ENCODE measurements around the gene BRSK2. TPM values are rescaled to one million over a fixed set of nuclear protein-coding genes. Genes with fewer than 3 reads are reported as not detected.

The BRSK2 gene
- total RNA-seq, 1 experiment from 2014 or later: 0.55 TPM

DNA sequence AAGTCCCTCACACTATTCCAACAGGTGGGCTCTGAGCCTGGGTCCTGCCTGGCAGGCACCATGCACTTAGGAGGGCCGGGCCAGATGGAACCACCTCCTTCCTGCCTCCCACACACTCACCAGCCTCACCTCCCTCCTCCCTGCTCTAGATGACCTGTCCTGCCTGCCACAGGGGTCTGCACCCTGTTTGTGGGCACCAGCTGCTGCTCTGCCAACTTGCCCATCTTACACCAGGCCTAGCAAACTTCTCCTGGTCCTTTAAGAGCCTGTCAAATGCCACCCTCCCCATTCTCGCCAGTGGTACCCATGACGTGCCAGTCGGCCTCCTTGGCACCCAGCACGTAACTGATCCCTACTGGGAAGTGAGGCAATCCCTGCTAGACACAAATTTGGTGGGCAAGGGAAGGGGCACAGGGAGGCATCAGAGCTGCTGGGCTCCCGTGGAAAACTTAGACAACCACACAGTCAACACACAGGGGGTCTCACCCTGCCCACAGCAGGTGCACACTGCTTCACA is 93.8 kb downstream of the BRSK2 start:
- DNase-seq (ENCODE audit: low read depth in 1 of 2, low spot score in 2 of 2): no peak
- Histone ChIP-seq H3K4me3 (no peak overlapping the region), H3K27ac (no peak overlapping the region), H3K27me3 (replicated peaks) (no peaks in the 10 kb centered on the region), H3K4me1 (replicated peaks) (peaks cover 7% of the 10 kb centered on the region), H3K9me3 (replicated peaks) (no peaks in the 10 kb centered on the region), H3K36me3 (no peaks in the 10 kb centered on the region)

DNA sequence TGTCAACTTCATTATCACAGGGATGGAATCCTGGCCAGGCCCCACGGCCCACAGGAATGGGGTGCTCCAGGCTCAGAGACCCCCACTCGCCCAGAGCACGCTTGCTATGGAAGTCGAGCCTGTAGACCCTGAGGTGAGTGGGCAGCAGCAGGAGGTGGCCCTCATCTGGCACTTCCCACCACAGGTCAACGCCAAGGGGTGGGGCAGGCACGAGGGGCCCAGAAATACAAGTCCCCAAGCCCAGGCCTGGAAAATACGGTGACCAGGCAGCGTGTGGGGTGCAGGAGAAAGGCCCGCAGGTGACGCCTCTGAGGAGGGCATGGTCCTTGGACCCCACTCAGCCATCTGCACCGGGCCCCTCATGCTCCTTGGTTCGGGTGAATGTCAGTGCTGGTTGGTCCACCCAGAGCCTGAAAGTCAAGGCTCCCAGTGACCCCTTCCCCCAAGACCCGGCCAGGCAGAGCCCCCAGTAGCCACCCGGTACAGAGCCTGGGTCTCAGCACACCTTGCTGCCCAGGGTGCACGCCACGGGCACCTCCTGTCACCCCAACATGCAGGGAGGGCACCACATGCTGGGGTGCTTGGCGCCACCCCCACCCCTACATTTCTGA is 94.4 kb downstream of the BRSK2 start:
- no peaks in the 10 kb centered on the region for H3K27me3 ChIP-seq (replicated peaks)
- peaks cover 7% of the 10 kb centered on the region for H3K4me1 ChIP-seq (replicated peaks)
- H3K27ac ChIP-seq: no peak overlapping the region
- H3K36me3 ChIP-seq: no peaks in the 10 kb centered on the region
- no peak for DNase-seq (ENCODE audit: low read depth in 1 of 2, low spot score in 2 of 2)
- H3K4me3 ChIP-seq: no peak overlapping the region
- no peaks in the 10 kb centered on the region for H3K9me3 ChIP-seq (replicated peaks)

DNA sequence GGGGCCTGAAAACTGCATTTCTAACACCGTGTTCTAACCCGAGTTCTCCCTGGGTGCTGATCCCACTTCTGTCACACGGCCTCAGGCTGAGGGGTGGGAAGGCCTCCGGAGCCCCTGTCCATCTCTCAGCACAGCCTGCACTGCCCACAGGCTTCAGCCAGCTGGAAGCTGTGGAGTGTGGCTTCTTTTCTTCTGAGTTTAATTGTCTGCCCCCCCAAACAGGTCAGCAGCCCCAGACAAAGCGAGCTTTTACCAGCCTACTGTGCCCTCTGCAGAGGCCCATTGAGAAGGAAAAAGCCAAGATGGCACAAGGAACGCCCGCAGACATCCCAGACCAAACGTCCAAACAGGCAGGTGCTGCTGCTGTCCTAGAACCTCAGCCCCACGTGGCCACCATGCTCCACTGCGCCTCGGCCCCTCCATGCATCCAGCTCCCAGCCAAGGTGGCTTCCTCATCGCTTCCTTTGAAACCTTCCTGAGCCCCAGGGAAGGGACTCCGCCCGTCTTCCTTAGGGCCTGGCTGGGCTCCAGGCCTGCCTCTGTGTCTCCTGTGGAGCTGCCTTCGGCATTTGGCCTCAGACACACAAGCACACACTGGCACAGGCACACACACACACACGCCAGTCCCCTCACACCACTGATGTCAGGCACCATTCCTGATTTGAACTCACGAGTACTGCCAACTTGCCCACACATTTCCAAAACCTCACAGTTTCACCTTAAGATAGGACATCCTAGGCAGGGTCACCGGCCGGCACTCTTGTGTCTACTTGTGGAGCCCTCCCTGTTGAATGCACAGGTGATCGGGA is 95.2 kb downstream of the BRSK2 start:
- no peaks in the 10 kb centered on the region for H3K36me3 ChIP-seq
- no peaks in the 10 kb centered on the region for H3K27me3 ChIP-seq (replicated peaks)
- H3K27ac ChIP-seq: no peak overlapping the region
- H3K4me3 ChIP-seq: no peak overlapping the region
- H3K9me3 ChIP-seq (replicated peaks): no peaks in the 10 kb centered on the region
- no peak for DNase-seq (ENCODE audit: low read depth in 1 of 2, low spot score in 2 of 2)
- peaks cover 7% of the 10 kb centered on the region for H3K4me1 ChIP-seq (replicated peaks)

DNA sequence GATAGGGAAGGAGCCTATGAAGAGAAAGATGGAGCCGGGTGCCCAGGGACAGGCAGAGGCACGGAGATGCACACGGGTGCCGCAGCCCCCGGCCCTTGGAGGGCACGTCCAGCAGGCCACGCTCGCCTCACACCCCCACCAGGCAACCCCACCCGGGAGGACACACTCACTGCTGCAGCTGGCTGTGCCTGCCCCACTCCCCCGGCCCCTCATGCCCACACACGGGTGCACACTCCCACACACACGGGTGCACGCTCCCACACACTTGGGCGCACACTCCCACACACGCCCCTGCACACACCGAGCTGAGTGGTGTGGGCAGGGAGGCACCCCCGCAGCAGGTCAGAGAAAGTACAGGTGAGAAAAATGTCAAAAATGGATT is 95.8 kb downstream of the BRSK2 start:
- no peak for DNase-seq (ENCODE audit: low read depth in 1 of 2, low spot score in 2 of 2)
- Histone ChIP-seq H3K4me3 (no peak overlapping the region), H3K36me3 (no peaks in the 10 kb centered on the region), H3K27ac (no peak overlapping the region), H3K9me3 (replicated peaks) (no peaks in the 10 kb centered on the region), H3K4me1 (replicated peaks) (peaks cover 7% of the 10 kb centered on the region), H3K27me3 (replicated peaks) (no peaks in the 10 kb centered on the region)

DNA sequence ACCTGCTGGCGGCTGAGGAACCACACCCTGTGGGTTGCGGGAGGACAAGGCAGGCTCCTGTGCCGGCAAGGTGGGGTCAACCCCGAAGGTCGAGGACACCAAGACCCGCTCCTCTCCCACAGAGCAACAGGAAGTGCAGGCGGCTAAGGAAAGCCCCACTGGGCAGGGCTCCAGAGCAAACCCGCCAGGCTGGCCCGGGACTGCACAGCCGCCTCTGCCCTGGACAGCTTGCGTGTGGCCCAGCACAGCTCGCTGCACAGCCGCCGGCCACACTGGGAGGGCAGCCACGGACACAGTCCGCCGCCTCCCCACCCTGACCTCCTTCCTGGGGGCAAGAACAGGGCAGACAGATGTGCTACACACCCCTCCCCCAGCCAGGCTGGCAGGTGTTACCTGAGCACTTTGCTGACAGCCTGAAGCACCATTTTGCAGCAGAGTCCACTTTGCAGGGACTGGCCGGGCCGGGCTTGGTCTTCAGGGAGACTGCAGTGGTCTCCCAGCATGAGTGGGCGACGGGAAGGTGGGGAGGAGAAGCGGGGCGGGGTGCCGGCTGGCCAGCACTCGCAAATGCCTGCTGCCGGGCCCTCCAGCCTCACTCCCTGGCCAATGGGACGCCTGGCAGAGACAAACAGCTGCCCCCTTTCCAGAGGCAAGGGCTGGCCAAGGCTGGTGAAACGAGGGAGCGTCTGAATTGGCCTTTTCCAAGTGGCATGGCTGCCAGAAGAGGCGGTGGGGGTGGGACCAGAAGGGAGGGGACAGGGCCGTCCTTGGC is 96.5 kb downstream of the BRSK2 start, which contains the start of gene MOB2:
Gene MOB2 (minus strand): TSS at position 726 of the 772 bp plus-strand sequence. CDS start 223 bp downstream, at position 503.
- peak in 1 of 2 experiments; percentile 5 for DNase-seq (ENCODE audit: low read depth in 1 of 2, low spot score in 2 of 2)
- H3K4me3 ChIP-seq: no peak within 1 kb of the TSS

DNA sequence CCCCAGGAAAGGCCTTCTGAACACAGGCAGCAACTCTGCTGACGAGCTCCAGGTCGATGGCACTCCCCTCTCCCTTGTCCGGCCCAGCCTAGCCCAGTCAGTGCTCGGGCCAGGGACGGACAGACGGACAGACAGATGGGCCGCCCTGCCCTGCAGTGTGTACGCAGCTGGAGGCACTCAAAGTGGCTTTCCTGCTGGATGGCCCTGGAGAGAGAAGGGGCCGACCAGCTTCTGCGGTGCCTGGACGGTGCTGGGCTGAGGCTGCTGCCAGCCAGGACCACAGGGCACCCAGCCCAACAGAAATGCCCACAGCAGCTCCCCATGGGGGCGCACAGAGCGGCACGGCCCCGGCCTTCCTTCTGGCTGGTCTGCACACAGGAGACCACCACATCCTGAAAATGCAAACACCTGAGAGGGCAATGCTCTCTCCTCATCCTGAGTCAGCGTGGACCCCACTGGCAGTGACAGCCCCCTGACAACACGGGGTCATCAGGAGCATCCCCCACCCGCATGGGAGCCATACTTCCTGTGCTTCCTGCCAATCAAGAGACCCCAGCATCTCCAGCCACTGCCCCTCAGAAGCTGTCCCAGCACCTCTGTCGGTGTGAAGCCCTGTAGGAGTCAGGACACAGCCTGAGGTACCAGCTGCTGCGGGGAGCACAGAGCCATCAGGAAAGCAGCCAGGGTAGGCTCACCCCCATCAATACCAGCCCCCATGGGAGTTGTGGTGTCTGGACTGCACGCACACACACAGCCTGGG is 97.5 kb downstream of the BRSK2 start:
- Histone ChIP-seq H3K9me3 (replicated peaks) (no peaks in the 10 kb centered on the region), H3K27me3 (replicated peaks) (no peaks in the 10 kb centered on the region), H3K27ac (no peak overlapping the region), H3K4me3 (no peak overlapping the region), H3K4me1 (replicated peaks) (peaks cover 7% of the 10 kb centered on the region), H3K36me3 (no peaks in the 10 kb centered on the region)
- DNase-seq (ENCODE audit: low read depth in 1 of 2, low spot score in 2 of 2): no peak

More for the DNA sequence above, 96.5 kb downstream of the BRSK2 start, which contains the start of gene MOB2:
- Histone ChIP-seq H3K27me3 (replicated peaks) (no peaks in the 10 kb centered on the region), H3K27ac (no peak within 1 kb of the TSS), H3K9me3 (replicated peaks) (no peaks in the 10 kb centered on the region), H3K36me3 (no peaks in the 10 kb centered on the region), H3K4me1 (replicated peaks) (peaks cover 7% of the 10 kb centered on the region)

DNA sequence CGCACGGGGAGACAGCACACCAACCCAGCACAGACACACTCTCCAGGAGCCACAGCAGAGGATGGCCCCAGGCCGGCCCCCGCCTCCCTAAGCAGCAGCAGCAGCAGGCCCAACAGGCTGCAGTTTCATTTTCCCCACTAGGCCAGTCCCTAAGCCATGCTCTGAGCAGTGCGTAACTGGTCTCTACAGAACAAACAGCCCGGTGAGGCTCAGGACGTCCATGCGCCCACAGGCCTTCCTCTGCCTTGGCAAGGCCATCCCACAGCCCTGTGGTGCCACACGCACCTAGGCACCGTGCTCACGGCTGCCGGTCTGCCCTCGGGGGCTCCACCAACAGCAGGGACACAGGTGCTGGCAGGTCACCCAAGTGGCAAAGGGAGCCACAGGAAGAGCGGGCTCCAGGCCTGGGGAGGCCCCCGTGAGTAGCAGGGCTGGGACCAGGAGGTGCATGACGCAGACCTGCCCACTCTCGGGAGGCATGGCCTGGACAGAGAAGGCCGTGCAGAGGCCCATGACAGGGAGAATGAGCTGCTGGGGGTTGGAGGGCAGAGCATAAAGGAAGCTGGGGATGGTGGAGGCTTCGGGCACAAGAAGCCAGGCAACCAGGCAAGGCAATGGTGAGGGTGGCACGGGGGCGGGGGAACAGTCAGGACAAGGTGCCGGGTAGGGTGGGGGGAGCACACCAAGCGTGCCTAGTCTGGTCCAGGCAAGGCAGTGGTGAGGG is 98.3 kb downstream of the BRSK2 start:
- Histone ChIP-seq H3K4me3 (no peak overlapping the region), H3K27me3 (replicated peaks) (no peaks in the 10 kb centered on the region), H3K36me3 (no peaks in the 10 kb centered on the region), H3K27ac (no peak overlapping the region), H3K9me3 (replicated peaks) (no peaks in the 10 kb centered on the region), H3K4me1 (replicated peaks) (peaks cover 7% of the 10 kb centered on the region)
- DNase-seq (ENCODE audit: low read depth in 1 of 2, low spot score in 2 of 2): no peak

DNA sequence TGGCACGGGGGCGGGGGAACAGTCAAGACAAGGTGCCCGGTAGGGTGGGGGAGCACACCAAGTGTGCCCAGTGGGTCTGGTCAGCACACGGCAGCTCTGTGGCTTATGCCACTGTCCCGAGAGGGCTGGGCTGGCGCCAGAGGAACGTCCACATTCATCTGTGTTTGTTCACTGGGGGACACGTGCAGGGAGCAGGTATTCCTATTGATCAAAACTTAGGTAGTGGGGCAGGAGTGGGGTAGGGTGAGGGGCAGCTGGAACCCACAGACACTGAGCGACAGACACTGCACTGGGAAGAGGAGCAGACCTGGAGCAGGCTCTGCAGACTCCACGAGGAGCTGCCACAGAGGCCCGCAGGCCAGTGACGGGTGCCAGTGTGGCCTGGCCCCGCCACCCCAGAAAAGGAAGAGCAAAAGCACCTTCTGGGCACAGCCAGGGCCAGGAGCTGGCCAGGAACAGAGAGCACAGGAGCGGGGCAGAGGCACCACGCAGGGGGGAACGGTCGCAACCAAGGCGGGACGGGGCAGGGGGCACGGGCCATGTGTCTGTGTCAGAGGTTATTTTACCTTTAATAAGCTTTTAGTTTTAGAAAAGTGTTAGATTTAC is 98.9 kb downstream of the BRSK2 start:
- no peaks in the 10 kb centered on the region for H3K27me3 ChIP-seq (replicated peaks)
- no peak overlapping the region for H3K4me3 ChIP-seq
- no peak overlapping the region for H3K27ac ChIP-seq
- no peaks in the 10 kb centered on the region for H3K36me3 ChIP-seq
- H3K9me3 ChIP-seq (replicated peaks): no peaks in the 10 kb centered on the region
- peaks cover 7% of the 10 kb centered on the region for H3K4me1 ChIP-seq (replicated peaks)
- no peak for DNase-seq (ENCODE audit: low read depth in 1 of 2, low spot score in 2 of 2)

DNA sequence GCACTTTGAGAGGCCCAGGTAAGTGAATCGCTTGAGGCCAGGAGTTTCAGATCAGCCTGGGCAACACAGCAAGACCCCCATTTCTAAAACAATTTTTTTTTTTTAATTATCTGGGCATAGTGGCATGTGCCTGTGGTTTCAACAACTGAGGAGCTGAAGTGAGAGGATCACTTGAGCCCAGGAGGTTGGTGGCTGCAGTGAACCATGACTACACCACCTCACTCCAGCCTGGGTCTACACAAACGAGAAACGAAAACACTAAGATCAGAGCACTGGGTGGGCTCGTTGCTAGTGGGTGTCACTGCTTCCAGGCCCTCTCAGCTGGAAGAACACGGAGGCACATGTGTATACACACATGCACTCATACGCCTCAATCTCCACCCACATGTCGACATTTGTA is 100.9 kb downstream of the BRSK2 start:
- Histone ChIP-seq H3K4me3 (no peak overlapping the region), H3K36me3 (no peaks in the 10 kb centered on the region), H3K27ac (no peak overlapping the region), H3K4me1 (replicated peaks) (peaks cover 7% of the 10 kb centered on the region), H3K27me3 (replicated peaks) (no peaks in the 10 kb centered on the region), H3K9me3 (replicated peaks) (no peaks in the 10 kb centered on the region)
- no peak for DNase-seq (ENCODE audit: low read depth in 1 of 2, low spot score in 2 of 2)

DNA sequence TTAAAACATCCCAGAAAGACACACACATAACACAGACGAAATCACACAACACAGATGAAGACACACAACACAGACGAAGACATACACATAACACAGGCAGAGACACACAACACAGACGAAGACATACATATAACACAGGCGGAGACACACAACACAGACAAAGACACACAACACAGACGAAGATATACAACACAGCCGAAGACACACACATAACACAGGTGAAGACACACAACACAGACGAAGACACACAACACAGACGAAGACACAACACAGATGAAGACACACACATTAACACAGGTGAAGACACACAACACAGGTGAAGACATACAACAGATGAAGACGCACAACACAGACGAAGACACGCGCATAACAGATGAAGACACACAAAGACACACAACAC is 101.6 kb downstream of the BRSK2 start:
- no peaks in the 10 kb centered on the region for H3K9me3 ChIP-seq (replicated peaks)

DNA sequence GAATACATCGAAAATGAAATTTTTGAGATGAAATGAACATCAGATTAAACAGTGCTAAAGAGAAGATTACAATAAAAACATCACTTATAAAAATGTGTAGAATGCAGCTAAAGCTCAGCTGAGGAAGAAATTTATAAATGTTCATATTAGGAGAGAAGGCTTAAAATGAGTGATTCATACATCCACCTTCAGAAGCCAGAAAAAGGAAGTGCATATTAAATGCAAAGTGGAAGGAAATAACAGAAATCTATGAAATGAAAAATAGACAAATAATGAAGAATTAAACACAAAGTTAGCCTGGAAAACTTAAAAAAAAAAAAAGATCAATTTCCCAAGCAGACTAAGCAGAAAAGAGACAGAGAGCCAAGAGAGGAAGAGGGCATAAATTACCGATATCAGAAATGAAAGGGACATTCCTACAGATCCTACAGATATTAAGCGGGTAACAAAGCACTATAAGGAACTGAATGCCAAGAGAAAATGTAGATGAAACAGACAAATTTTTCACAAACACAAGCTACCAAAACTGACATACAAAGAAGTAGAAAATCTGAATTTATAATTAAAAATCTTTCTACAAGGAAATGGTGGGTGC is 104.0 kb downstream of the BRSK2 start:
- H3K36me3 ChIP-seq: no peaks in the 10 kb centered on the region
- no peak overlapping the region for H3K27ac ChIP-seq
- H3K9me3 ChIP-seq (replicated peaks): no peaks in the 10 kb centered on the region
- no peaks in the 10 kb centered on the region for H3K4me1 ChIP-seq (replicated peaks)
- no peak for DNase-seq (ENCODE audit: low read depth in 1 of 2, low spot score in 2 of 2)
- no peaks in the 10 kb centered on the region for H3K27me3 ChIP-seq (replicated peaks)
- no peak overlapping the region for H3K4me3 ChIP-seq

More for the DNA sequence above, 101.6 kb downstream of the BRSK2 start:
- Histone ChIP-seq H3K4me1 (replicated peaks) (peaks cover under 1% of the 10 kb centered on the region), H3K27me3 (replicated peaks) (no peaks in the 10 kb centered on the region), H3K36me3 (no peaks in the 10 kb centered on the region), H3K4me3 (no peak overlapping the region), H3K27ac (no peak overlapping the region)
- no peak for DNase-seq (ENCODE audit: low read depth in 1 of 2, low spot score in 2 of 2)

DNA sequence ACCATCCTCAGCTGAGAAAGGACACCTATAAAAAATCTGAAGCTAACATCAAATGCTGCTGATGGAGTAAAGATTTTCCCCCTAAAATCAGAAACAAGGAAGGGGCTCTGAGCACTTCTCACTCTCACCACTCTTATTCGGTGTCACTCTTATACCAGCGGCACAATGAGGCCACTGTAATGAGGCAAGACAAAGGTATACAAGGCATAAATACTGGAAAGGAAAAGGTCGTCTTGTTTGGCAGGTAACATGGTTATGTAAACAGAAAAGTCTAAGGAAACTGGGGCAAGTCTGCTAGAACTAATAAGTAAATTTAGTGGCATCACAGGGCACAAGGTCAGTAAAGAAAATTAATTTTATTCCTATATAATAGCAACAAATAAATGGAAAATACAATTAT is 104.9 kb downstream of the BRSK2 start:
- DNase-seq (ENCODE audit: low read depth in 1 of 2, low spot score in 2 of 2): no peak
- H3K9me3 ChIP-seq (replicated peaks): no peaks in the 10 kb centered on the region
- no peaks in the 10 kb centered on the region for H3K27me3 ChIP-seq (replicated peaks)
- no peaks in the 10 kb centered on the region for H3K4me1 ChIP-seq (replicated peaks)
- H3K36me3 ChIP-seq: no peaks in the 10 kb centered on the region
- no peak overlapping the region for H3K27ac ChIP-seq
- H3K4me3 ChIP-seq: no peak overlapping the region

Data from SJSA1 (cell line).